HL-60 (cell line): ENCODE results near the gene CDKL4.
"Not testable (repeated sequence)": the region's sequence is repeated elsewhere in the genome, so short reads cannot be mapped to it uniquely, and the experiment has no call there.

Experiments used
- CTCF ChIP-seq: IDR thresholded peaks from one replicate; pipeline ENCODE4 v1.5.1; 2011; ENCODE audit warnings: low read length, control low read depth, inconsistent platforms; ENCODE audit not compliant: insufficient read depth
- POLR2AphosphoS5 ChIP-seq: IDR thresholded peaks from 2 replicates; pipeline ENCODE4 v1.6.1; 2012; ENCODE audit warnings: low read depth

GRCh38 chr2:39244241-39244862 is 582 bp upstream of the CDKL4 start:
- not testable (repeated sequence) for TF ChIP-seq CTCF, POLR2AphosphoS5
